Measurements from ENCODE around the gene NT5C3B.
"Not testable (repeated sequence)": the region's sequence is repeated elsewhere in the genome, so short reads cannot be mapped to it uniquely, and the experiment has no call there.

NT5C3B gene

GRCh38 chr17:41839448-41839847 is 3.4 kb upstream of the NT5C3B start:
- DNase-seq (ENCODE audit: low read depth in 2 of 2): not testable (repeated sequence)

GRCh38 chr17:41837761-41838538 is 1.9 kb upstream of the NT5C3B start, which contains the start of gene KLHL10:
TSS of gene KLHL10 (plus strand) at chr17:41837825. CDS start at chr17:41837933, 108 bp downstream.
- DNase-seq (ENCODE audit: low read depth in 2 of 2): no peak

- no peak for DNase-seq (ENCODE audit: low read depth in 2 of 2)
These were observed 641 bp upstream of the NT5C3B start for GRCh38 chr17:41836550-41837196.

- no peak for DNase-seq (ENCODE audit: low read depth in 2 of 2)
These were observed 725 bp downstream of the NT5C3B start for GRCh38 chr17:41835214-41835799.

- not testable (repeated sequence) for DNase-seq (ENCODE audit: low read depth in 2 of 2)
These were observed 6.1 kb downstream of the NT5C3B start for GRCh38 chr17:41829961-41830360.

- DNase-seq (ENCODE audit: low read depth in 2 of 2): no peak
These were observed 10.7 kb downstream of the NT5C3B start for GRCh38 chr17:41825175-41825845.

- no peak for DNase-seq (ENCODE audit: low read depth in 2 of 2)
These were observed 11.9 kb downstream of the NT5C3B start for GRCh38 chr17:41824086-41824485.

GRCh38 chr17:41823580-41823979 is 12.5 kb downstream of the NT5C3B start:
- DNase-seq (ENCODE audit: low read depth in 2 of 2): no peak

- no peak for DNase-seq (ENCODE audit: low read depth in 2 of 2)
These were observed 12.9 kb downstream of the NT5C3B start for GRCh38 chr17:41823141-41823524.

GRCh38 chr17:41822216-41823140 is 13.6 kb downstream of the NT5C3B start:
- no peak for DNase-seq (ENCODE audit: low read depth in 2 of 2)

- no peak for DNase-seq (ENCODE audit: low read depth in 2 of 2)
These were observed 14.3 kb downstream of the NT5C3B start for GRCh38 chr17:41821776-41822175.

- no peak for DNase-seq (ENCODE audit: low read depth in 2 of 2)
These were observed 18.0 kb downstream of the NT5C3B start for GRCh38 chr17:41818024-41818423.

- no peak for DNase-seq (ENCODE audit: low read depth in 2 of 2)
These were observed 19.3 kb downstream of the NT5C3B start for GRCh38 chr17:41816637-41817320.

- no peak for DNase-seq (ENCODE audit: low read depth in 2 of 2)
These were observed 21.8 kb downstream of the NT5C3B start for GRCh38 chr17:41814195-41814594.

- DNase-seq (ENCODE audit: low read depth in 2 of 2): no peak
These were observed 22.3 kb downstream of the NT5C3B start for GRCh38 chr17:41813699-41814124.

- no peak for DNase-seq (ENCODE audit: low read depth in 2 of 2)
These were observed 22.8 kb downstream of the NT5C3B start for GRCh38 chr17:41813152-41813680.

GRCh38 chr17:41812381-41813151 is 23.5 kb downstream of the NT5C3B start, which contains the start of gene FKBP10:
TSS of gene FKBP10 (plus strand) at chr17:41813004. CDS start at chr17:41813035, 31 bp downstream.
- no peak for DNase-seq (ENCODE audit: low read depth in 2 of 2)

- peak; percentile 44 to 62 for DNase-seq (ENCODE audit: low read depth in 2 of 2)
These were observed 24.3 kb downstream of the NT5C3B start, which contains the start of gene P3H4 for GRCh38 chr17:41811549-41812380. TSS of gene P3H4 (minus strand) at chr17:41811949. CDS start at chr17:41811915, 34 bp downstream.
